NCI-H146 (cell line): ENCODE results near the gene SLC4A1.
"Not testable (repeated sequence)": the region's sequence is repeated elsewhere in the genome, so short reads cannot be mapped to it uniquely, and the experiment has no call there.

Experiments
- DNase-seq: peaks from one replicate; lab custom pipeline; 2025; lab: John Stamatoyannopoulos, UW

Gene SLC4A1

DNA sequence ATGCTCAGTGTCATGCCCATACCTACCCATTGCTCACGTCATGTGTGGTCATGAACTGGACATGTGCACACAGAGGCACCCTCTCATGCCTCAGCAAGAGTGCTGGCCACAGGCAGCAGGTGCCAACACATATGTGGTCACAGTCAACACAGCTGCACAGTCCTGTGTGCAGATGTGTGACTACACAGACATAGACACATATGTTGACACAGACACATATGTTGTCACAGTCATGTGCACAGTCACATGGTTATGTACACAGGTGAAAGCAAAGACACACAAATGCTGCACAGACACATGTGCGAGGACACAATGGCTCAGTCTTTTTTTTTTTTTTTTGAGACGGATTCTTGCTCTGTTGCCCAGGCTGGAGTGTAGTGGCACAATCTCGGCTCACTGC lies 11.3 kb downstream of the SLC4A1 start:
- DNase-seq, result no peak

DNA sequence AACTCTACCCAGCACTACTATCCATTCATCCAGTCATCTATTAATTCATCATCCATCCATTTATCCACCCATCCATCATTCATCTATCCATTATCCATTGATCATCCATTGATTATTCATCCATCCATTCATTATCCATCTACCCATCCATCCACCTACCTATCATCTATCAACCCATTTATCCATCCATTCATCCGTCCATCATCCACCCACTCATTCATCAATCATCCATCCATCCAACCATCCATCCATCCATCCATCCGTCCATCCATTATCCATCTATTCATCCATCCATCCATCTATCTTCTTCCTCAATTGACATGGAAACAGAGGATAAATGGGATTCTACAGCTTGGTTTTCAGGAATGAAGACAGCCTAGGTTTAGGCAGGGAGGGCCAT lies 12.0 kb downstream of the SLC4A1 start:
- DNase-seq, result no peak

DNA sequence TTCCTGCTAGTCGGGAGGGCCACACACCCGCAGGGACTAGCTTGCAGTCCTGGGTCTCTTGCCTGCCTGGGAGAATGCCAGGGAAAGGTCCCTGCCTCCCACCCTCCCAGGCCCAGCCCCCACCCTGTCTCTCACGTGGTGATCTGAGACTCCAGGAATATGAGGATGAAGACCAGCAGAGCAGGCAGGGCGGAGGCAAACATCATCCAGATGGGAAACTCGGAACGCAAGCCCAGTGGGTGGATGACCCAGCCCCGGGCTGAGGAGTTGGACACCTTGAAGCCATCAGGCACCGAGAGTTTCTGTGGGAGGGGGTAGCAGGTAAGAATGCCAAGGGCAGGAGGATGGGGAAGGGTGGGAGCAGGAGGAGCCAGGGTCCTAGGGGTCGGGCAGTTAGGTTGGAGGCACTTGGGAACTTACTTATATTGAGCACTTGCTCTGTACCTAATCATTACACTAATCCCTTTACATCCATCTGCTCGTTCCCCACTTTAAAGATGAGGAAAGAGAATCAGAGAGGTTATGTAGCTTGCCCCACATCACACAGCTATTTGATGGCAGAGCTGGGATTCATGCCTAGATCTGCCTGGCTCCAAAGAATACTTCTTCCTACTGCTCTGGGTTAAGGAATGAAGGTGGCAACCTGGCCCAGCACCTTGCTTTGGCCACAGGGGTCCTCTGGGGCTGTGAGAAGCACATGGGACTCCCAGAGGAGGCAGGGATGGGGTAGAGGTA lies 13.4 kb downstream of the SLC4A1 start:
- DNase-seq, result no peak

DNA sequence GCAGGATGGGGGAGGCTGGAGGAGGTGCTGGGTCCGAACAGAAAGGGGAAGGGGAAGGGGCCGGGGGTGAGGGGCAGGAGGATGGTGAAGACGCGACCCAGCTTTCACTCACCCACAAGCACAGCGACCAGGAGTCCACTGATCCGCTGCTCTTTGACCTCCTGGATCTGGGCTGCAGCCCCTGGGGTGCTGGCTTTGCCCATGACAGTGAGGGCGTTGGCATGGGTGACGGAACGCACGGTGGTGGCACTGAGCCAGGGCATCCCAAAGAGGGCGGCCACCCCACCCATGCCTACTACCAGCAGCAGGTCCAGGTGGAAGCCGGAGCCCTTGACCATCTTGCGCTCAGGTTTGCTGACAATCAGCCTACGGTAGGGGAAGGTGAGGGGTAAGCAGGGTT lies 14.9 kb downstream of the SLC4A1 start:
- no peak for DNase-seq

DNA sequence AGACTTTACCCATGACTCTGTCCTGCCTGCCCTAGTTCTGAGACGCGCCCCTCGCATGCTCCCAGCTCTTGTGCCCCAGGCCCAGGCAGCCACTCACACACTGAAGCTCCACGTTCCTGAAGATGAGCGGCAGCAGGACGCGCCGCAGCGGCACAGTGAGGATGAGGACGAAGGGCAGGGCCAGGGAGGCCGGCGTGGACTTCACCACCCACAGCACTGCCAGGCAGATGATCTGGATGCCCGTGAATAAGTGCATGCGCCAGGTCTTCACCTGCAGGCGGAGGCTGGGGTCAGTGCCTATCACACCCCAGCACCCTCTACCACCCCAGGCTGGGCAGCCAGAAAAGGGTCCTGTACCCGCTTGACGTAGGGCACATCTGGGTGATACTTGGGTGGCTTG lies 16.9 kb downstream of the SLC4A1 start:
- no peak for DNase-seq

DNA sequence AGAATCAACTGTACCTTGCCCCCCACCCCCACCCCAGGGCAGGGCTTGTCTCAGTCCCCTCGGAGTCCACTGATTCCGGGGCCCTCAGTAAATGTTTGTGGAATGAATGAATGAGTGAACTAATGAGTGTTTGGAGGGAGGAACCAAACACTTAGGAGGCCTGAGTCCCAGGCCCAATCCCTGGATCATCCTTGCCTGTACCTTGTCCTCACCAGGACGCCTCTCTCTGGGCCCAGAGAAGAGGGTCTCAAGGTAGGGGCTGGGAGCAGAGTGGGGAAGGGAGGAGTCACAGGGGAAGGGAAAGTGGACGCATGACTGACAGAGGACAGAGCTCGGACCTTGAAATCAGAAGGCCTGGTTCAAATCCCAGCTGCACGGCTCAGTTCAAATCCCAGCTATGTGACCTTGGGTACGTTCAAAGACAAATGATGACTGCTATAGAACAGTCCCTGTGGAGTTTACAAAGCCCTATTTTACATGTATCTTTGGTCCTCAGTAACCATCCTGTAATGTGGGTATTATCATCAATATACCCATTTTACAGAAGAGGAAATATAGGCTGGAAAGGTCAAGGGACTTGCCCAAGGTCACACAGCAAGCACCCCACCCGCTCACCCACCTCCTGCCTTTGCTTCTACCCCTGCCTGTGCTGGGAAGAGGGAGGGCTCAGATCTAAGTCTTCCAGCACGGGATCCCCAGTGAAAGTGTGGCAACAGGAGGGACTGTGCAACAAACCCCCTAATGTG lies 18.3 kb downstream of the SLC4A1 start:
- DNase-seq, result no peak

DNA sequence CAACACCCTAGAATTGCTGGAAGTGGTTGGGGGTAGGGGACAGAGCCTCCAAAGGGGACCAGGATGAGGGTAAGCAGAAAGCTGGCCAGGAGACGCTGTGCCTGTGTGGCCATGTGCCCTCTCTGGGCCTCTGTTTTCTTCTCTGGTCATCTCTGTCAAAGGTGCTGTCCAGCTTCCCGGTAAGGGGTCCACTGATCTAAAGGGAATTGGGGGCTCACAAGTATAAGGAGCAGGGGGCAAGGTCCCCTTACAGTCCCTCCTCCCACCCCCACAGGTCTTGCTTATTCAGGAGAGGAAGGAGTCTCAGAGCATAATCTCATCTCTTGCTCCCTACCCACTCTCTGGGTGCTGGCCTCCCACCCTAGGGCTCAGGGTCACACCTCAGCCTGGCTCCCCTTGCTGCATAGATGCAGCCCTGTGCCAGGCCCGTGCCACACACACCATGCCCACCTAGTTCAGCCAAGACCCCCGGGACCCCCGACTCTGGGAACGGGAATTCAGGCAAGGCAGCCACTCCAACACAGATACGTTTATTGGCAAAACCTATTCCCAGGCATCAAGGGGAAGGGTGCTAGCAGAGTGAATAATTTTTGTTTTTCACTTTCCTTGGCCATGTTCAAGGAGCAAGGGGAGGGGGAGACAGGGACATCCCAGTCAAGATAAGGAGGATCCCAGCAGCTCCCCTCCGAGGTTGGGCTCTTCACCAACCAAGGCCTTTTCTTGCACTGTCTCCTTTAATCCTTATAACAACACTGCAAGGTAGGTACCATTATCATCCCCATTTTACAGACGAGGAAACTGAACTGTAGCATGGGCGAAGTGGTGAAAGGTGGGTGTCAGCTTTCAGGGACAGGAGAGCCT lies 19.8 kb downstream of the SLC4A1 start:
- no peak for DNase-seq

DNA sequence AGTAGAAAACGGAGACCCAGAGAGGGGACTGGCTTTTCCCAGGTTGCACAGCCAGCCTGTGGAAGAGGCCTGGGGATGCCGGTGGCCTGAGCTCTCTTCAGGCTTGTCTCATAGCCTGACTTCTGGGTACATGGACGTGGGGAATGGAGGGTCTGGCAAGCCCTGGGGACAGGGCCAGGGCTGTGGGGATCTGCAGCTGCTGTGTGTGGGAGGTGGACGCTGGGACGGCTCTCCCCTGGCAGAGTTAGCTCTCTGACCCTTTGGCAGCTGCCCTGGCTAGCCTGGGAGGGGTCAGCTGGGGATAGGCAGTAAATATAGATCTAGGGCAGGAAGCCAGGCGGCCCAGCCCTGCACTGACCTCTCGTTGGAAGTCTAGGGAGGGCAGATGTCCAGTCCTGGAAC lies 20.5 kb downstream of the SLC4A1 start:
- DNase-seq, result no peak

DNA sequence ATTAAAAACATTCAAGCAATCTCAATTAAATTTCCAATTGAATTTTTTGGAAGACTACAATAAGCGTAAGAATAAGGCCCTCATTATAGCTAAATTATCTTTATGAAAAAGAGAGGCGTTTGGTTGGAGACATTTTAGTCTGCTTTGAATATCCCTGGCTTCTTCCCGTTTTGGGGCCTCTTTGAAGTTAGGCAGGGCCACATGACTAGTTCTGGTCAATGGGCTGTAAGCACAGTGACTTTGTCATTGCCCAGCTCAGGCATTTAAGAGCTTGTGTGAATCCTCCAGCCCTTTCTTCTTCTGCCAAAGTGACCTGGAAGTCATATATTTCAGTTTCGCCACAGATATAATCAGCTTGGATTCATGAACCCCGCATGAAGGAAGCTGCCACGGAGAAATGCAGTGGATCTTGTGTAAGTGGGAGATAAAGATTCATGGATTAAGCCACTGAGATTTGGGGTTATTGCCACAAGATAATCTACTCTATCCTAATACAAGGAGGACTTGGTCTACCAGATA lies 26.8 kb downstream of the SLC4A1 start:
- DNase-seq, result no peak

DNA sequence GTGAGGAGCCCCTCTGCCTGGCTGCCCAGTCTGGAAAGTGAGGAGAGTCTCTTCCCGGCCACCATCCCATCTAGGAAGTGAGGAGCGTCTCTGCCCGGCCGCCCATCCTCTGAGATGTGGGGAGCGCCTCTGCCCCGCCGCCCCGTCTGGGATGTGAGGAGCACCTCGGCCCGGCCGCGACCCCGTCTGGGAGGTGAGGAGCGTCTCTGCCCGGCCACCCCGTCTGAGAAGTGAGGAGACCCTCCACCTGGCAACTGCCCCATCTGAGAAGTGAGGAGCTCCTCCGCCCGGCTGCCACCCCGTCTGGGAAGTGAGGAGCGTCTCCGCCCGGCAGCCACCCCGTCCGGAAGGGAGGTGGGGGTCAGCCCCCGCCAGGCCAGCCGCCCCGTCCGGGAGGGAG lies 30.0 kb downstream of the SLC4A1 start:
- DNase-seq, result not testable (repeated sequence)

DNA sequence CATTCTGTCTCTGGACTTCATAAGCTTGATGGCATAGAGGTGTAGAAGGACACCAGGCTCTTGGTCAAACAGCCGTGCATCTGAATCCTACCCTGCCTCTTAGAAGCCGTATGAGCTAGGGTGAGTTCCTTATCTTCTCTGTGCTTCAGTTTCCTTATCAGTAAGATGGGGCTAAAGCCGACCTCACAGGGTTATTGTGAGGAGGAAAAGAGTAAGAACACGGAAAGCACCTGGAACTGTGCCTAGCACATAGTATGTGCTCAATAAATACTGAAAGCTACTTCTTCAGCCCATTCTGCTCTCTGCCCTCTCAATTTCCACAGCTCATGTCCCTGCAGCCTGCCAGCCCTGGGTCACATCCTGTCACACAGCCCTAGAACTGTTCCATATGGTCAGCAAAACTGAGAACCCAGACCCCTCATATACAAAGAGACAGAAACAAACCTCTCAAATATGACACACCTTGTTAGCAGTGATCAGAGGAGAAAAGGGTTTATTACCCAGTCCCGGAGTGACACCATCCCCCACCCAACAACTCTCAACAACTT lies 31.4 kb downstream of the SLC4A1 start:
- no peak for DNase-seq

DNA sequence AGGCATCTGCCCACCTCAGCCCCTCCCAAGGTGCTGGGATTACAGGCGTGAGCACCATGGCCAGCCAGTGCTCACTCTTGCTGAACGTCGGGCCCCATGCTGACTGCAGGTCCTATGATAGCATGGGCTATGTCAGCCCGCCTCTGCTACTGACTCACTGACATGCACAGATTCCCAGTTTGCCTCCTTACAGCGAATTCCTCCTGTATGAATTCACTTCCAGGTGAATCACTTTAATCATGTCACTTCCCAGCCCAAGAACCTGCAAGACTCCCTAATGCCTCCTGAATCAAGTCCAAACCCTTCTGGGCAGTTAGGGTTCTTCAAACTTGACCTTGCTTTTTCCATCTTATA lies 32.4 kb downstream of the SLC4A1 start:
- DNase-seq, result no peak

DNA sequence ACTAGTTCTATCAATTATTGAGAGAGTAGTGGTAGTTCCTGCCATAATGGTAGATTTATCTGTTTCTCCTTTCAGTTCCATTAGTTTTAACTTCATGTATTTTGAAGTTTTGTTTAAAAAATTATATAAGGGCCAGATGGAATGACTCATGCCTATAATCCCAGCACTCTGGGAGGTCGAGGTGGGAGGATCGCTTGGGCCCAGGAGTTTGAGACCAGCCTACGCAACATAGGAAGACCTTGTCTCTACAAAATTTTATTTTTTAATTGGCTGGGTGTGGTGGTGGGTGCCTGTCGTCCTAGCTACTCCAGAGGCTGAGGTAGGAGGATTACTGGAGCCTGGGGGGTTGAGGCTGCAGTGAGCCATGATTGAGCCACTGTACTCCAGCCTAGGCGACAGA lies 34.4 kb downstream of the SLC4A1 start:
- no peak for DNase-seq

DNA sequence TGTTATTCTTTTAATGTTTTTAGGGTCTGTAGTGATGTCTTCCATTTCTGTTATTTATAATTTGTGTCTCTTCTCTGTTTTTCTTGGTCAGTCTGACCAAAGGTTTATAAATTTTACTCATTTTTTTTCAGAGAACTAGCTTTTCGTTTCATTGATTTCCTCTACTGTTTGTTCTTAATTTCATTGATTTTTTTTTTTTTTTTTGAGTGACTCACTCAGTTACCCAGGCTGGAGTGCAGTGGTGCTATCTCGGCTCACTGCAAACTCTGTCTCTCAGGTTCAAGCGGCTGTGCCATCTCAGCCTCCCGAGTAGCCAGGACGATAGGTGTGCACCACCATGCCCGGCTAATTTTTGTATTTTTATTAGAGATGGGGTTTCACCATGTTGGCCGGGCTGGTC lies 35.9 kb downstream of the SLC4A1 start:
- DNase-seq, result no peak

DNA sequence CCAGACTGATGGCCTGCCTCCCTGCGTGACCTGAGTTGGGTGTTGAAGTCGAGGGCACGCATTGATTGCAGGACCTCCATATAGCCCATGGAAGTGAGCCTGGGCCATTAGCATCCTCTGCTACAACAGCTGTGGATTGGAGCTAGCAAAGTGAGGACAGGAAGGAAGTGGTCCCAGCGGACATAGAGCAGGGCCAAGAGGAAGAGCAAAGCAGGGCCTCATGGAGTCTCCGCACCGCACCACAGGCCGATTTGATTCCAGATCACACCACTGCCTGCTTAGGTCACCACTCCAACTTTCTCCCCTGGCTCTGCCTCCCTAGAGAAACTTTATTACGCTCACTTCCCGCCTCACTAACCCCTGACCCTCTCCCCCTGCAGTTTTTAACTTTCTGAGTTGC lies 37.8 kb downstream of the SLC4A1 start:
- no peak for DNase-seq

DNA sequence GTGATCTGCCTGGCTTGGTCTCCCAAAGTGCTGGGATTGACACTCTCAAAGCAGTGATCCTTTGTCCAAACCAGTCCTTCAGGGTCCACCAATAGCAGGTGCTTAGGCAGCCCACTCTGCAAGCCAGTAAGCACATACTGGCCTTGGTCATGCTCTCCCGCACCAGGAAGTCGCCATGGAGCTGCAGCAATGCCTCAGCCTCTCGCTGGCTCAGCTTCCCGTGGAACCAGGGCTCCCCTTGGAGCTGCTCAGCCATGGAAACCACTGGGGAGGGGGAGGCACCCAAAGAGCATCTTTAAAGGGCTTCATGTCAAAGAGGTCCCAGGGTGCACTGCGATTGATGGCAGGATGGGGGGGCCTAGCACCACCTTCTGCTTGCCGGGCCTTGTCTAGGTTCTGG lies 38.8 kb downstream of the SLC4A1 start:
- DNase-seq, result no peak

DNA sequence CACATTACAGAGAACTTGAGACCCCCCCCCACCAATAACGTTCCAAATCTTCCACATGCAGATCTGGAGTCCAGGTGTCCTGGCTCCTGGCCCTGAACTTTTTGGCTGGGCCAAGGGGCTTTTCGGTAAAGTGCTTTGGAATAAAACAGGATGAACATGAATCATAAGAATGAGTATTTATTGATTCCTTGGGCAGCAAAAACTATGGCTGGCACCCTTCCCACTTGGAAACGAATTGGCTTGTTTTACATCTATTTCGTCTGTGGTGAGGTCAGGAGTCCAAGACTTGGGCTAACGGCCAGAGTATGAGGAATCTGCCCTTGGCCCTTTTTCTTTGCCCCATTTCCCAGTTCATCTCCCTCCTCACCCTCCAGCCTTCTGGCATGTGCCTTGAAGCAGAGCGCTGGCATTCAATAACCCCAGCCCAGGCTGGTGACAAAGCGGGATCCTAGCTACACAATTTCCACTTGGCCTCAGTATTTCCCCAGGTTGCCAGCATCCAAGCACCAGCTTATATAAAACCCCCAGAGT lies 44.3 kb downstream of the SLC4A1 start:
- DNase-seq, result no peak

DNA sequence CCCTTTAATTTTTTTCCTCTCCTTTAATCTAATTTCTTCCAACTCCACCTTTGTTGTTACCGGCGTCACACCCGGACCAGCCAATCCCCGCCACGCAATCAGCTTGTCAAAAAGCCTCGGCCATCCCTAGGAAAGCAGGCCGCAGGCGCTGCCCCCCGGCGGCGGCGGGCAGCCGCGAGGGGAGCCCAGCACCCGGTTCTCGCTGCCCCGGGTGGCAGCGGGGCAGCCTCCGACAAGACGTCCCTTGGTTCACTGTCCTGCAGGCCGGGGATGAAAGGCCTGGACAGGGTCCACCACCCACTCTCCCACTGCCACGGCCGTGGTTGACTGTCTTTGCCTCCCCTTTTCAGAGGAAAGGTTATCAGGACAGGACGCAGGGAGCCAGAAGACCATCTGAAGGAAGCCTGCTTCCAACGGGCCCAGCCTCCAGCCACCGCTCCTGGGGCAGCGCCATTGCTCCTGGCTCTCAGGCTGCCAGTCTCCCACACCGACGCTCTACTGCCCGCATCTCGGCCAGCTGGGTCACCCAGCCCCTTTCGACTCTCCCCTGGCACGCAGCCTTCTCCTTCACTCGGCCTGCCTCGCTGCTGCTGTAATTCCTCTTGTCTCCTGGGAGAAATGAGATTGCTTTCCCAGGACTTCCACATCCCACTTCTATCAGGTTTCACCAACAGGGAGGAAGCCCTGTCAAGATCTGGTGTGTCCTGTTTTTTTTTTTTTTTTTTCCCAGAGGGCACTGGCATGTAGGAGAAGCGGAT lies 45.6 kb downstream of the SLC4A1 start:
- peak; percentile 81 for DNase-seq

DNA sequence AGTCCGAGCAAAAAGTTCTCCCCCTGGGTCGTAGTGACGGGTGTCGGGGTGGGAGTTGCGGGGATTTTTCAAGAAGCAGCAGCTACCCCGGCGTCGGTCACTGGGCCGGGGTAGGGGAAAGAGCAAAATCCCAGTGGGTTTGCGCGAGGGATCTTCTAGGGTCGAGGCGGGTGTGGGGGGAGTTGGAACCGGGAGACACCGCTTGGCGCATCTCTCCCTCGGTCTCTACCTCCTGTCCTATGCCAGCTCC lies 46.1 kb downstream of the SLC4A1 start:
- no peak for DNase-seq

DNA sequence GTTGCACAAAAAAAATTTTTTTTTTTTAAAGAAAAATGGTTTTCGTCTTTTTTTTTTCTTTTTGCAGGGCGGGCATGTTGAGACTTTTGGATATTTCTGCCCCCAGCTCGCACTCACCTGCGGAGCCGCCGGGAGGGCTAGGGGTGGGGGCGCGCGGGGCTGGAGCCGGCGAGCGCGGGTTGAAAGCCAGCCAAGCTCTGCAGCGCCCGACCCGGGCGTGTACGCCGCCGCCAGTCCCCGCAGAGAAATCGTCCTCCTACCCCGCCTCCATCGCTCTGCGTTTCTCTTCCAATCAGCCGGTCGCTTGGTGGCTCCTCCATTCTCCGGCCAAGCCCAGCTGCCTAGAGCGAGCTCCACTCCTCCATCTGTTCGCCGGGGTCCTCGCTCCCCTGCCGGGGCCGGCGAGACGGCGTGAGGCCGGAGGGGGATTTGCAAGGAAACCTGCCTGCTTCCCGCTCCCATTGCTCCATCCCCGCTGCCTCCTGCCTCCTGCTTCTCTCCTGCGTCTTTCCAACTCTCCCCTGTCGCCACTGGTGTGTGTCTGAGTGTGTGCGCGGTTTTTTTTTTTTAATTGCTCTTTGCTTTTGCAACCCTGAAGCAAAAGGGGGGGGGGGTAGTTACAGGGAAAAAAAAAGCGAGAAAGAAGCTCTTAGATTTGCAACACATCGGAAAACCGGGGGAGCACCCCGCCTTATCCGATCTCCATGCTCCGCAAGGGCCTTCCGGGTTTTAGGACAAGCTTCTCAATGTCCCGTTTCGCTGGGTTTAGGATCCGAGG lies 46.7 kb downstream of the SLC4A1 start:
- DNase-seq, result peak; percentile 89
